Naive thymus-derived CD8-positive, alpha-beta T cell (primary cell): ENCODE measurements around the gene MAGIX. TPM values are rescaled to one million over a fixed set of nuclear protein-coding genes. Genes with fewer than 3 reads are reported as not detected.

ENCODE experiments used
- ATAC-seq, 2 donors: fragments of 150-1000 bp; cut with Tn5 transposase in 1 of 2; sonication (Bioruptor Pico), chemical (Tn5 transposase) in 1 of 2; 1 replicate in 1 of 2; 2 replicates in 1 of 2; pipeline ENCODE4 v1.10.0; 2021; ENCODE audit warnings: mild to moderate bottlenecking in 2 of 2, moderate library complexity in 2 of 2
- POLR2A ChIA-PET: fragments of 350-600 bp; sonication (Branson Sonifier 250); formaldehyde crosslinking; loops from one replicate; lab custom pipeline; 2021; ENCODE audit warnings: antibody characterized with exemption; lab: Charles Lee
- DNase-seq, 10 donors: peaks; one replicate each; pipeline versions ENCODE4 v3.0.0 to v3.0.0-alpha.2; 2020 to 2022
- H3K27ac Mint-ChIP-seq, 10 donors: one replicate each; pipeline ENCODE4 v1.8.0; 2020 to 2022; ENCODE audit warnings: mild to moderate bottlenecking in 10 of 10, mixed read lengths in 10 of 10, moderate library complexity in 4 of 10, inconsistent platforms in 1 of 10
- H3K27me3 Mint-ChIP-seq, 5 donors: one replicate each; pipeline ENCODE4 v1.8.0; 2021 to 2022; ENCODE audit warnings: mixed read lengths in 5 of 5
- H3K36me3 Mint-ChIP-seq, 3 donors: one replicate each; pipeline ENCODE4 v1.8.0; 2020 to 2022; ENCODE audit warnings: mixed read lengths in 3 of 3, mild to moderate bottlenecking in 2 of 3, inconsistent platforms in 1 of 3
- H3K4me1 Mint-ChIP-seq, 4 donors: one replicate each; pipeline ENCODE4 v1.8.0; 2021 to 2022; ENCODE audit warnings: mixed read lengths in 4 of 4
- H3K4me3 Mint-ChIP-seq, 10 donors: one replicate each; pipeline ENCODE4 v1.8.0; 2020 to 2022; ENCODE audit warnings: mild to moderate bottlenecking in 10 of 10, mixed read lengths in 10 of 10, moderate library complexity in 6 of 10, inconsistent platforms in 1 of 10
- H3K9me3 Mint-ChIP-seq, 9 donors: one replicate each; pipeline ENCODE4 v1.8.0; 2020 to 2022; ENCODE audit warnings: mixed read lengths in 9 of 9, mild to moderate bottlenecking in 3 of 9, inconsistent platforms in 1 of 9, moderate library complexity in 1 of 9
- polyA plus RNA-seq, 3 donors: library from polyadenylated mRNA; unstranded; fragments of 300-500 nt; fragmentation: Illumina TruSeq; gene quantifications; one replicate each; pipeline ENCODE4 v1.2.3, GENCODE V29; 2021
- total RNA-seq, 8 experiments: library from RNA in 2 of 8; stranded (reverse) in 2 of 8; gene quantifications; one replicate each; pipeline ENCODE4 v1.2.3 and lab custom pipeline; 2021 to 2026

The MAGIX gene
- total and polyA plus RNA-seq, 5 experiments from 2014 or later = 0.52 to 1.2 (median 0.77) TPM

DNA sequence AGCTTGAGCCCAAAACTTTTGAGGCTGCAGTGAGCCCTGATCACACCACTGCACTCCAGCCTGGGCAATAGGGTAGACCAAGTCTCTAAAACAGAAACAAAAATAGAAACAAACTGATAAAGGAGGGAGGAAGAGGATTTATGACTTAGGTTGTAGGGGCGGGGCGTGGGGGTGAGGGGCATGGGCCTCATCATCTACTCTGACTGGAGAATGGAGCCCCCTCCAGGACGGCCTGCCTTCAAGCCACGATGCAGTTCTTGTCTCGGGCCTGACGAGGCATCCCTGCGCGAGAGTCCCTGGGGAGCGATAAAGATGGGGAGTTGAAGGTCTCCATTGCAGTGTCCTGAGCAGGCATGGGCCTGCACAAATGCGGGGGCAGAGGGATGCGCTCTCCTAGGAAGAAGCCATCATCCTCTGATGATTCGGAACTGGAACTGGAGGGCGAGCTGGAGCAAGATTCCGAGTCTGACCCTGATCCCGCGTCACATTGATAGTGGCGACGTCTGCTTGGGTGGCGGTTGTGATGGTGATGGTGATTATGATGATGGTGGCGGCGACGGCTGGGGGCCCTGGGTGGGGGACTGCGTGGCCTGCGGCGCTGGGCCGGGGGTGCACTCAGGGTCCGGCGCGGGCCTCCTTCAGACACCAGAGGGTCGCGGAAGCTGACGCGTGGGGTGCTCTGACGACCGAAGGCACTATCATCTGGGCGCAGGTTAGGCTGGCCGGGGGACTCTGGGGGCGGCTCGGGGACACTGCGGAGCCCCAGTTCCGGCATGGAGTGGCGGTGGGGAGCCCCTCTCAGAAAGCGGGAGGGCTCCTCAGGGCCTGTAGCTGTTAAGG, 13.1 kb downstream of the MAGIX start:
- Mint-ChIP-seq H3K27ac (peak overlapping the region in 1 of 10 donors; percentile 63), H3K36me3 (peaks cover 0 to 43% (median 0%) of the 10 kb centered on the region in 3 donors), H3K9me3 (peaks cover 0 to 2% (median 0%) of the 10 kb centered on the region in 9 donors), H3K27me3 (no peaks in the 10 kb centered on the region), H3K4me3 (no peak overlapping the region), H3K4me1 (peaks cover 12 to 29% (median 20%) of the 10 kb centered on the region in 4 donors)
- no peak for ATAC-seq
- no peak for DNase-seq
- POLR2A ChIA-PET = interaction anchor here (0.6 kb wide), 1 partner anchor 132 kb away, joined by 3 read pairs; the partner anchor contains the start of gene TFE3

GRCh38 chrX:49176421-49177326, 14.1 kb downstream of the MAGIX start:
- Mint-ChIP-seq H3K27me3 (no peaks in the 10 kb centered on the region), H3K4me1 (peaks cover 12 to 29% (median 22%) of the 10 kb centered on the region in 4 donors), H3K9me3 (peaks cover 0 to 2% (median 0%) of the 10 kb centered on the region in 9 donors), H3K36me3 (peaks cover 0 to 48% (median 0%) of the 10 kb centered on the region in 3 donors), H3K27ac (peak overlapping the region in 3 of 10 donors; percentile 19 to 80 (median 65)), H3K4me3 (peak overlapping the region in 1 of 10 donors; percentile 24)
- DNase-seq = no peak
- no peak for ATAC-seq
- POLR2A ChIA-PET = no interaction called here

- DNase-seq = no peak
- peak overlapping the region in 5 of 10 donors; percentile 27 to 80 (median 74) for H3K27ac Mint-ChIP-seq
- peak; percentile 65 to 68 for ATAC-seq
- H3K9me3 Mint-ChIP-seq = peaks cover 0 to 2% (median 0%) of the 10 kb centered on the region in 9 donors
- H3K4me3 Mint-ChIP-seq = no peak overlapping the region
- no peaks in the 10 kb centered on the region for H3K27me3 Mint-ChIP-seq
- H3K36me3 Mint-ChIP-seq = peaks cover 0 to 51% (median 0%) of the 10 kb centered on the region in 3 donors
- peaks cover 15 to 29% (median 22%) of the 10 kb centered on the region in 4 donors for H3K4me1 Mint-ChIP-seq
- POLR2A ChIA-PET = no interaction called here
Measured at GRCh38 chrX:49177338-49177833, 14.8 kb downstream of the MAGIX start.

DNA sequence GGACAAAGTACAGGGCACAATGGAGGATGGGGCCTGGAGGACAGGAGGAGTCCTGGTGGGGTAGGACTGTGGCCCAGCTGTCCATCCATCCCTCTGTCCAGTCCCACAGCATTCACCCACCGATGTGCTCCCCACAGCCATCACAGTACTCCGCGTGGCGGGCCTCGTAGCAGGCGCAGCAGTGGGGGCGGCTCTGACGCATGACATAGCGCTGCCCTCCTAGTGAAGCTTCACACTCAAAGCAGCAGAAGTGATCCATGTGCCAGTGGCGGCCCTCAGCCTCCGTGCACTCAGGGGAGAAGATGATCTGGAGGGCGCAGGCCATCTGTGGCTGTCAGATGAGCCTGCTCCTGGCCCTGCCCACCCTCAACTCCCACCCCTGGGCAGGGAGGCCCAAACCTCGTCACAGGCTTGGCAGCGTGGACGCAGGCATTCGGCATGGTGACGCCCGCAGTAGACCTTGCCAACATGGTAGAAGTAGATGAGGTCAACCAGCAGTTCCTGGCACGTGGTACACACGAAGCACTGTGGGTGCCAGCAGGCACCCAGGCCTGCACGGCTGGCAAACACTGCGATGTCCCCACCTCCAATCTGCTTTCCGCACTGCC, 15.4 kb downstream of the MAGIX start:
- Mint-ChIP-seq H3K4me3 (no peak overlapping the region), H3K36me3 (peaks cover 0 to 56% (median 0%) of the 10 kb centered on the region in 3 donors), H3K27ac (peak overlapping the region in 4 of 10 donors; percentile 27 to 80 (median 54)), H3K4me1 (peaks cover 12 to 25% (median 19%) of the 10 kb centered on the region in 4 donors), H3K9me3 (peaks cover 0 to 2% (median 0%) of the 10 kb centered on the region in 9 donors), H3K27me3 (no peaks in the 10 kb centered on the region)
- POLR2A ChIA-PET = no interaction called here
- ATAC-seq (no peak), DNase-seq (no peak)

- Mint-ChIP-seq H3K9me3 (peaks cover 0 to 2% (median 0%) of the 10 kb centered on the region in 9 donors), H3K36me3 (peaks cover 0 to 58% (median 0%) of the 10 kb centered on the region in 3 donors), H3K27ac (no peak overlapping the region), H3K27me3 (no peaks in the 10 kb centered on the region), H3K4me3 (no peak overlapping the region), H3K4me1 (peaks cover 9 to 21% (median 15%) of the 10 kb centered on the region in 4 donors)
- POLR2A ChIA-PET = no interaction called here
- ATAC-seq = no peak
- DNase-seq = no peak
Measured at GRCh38 chrX:49178537-49178936, 16.0 kb downstream of the MAGIX start.

DNA sequence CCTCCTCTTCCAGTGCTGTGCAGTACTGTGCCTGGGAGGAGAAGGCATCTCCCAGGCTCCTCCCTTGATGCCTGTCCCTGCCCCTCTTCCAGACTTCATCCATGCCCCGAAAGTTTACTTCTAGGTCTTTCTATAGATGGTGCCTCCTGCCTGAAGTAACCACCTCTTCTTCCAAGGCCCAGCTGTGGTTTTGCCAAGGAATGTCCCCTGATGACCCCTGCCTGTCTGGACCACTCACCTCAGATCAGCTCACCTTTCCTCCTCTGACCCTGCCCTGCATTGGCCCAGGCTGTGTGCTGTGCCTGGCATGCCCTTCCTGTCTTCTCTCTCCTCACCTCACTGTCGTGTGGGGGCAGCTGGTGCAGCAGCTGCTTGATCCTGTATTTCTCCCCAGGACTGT, 16.8 kb downstream of the MAGIX start:
- Mint-ChIP-seq H3K9me3 (peaks cover 0 to 2% (median 0%) of the 10 kb centered on the region in 9 donors), H3K4me1 (peaks cover 12 to 26% (median 14%) of the 10 kb centered on the region in 4 donors), H3K27ac (peak overlapping the region in 1 of 10 donors; percentile 27), H3K36me3 (peaks cover 0 to 54% (median 0%) of the 10 kb centered on the region in 3 donors), H3K27me3 (no peaks in the 10 kb centered on the region), H3K4me3 (no peak overlapping the region)
- DNase-seq (no peak), ATAC-seq (no peak)
- POLR2A ChIA-PET = interaction anchor here (0.6 kb wide), 1 partner anchor 8 kb away, joined by 4 read pairs; the partner anchor contains the start of gene PLP2

DNA sequence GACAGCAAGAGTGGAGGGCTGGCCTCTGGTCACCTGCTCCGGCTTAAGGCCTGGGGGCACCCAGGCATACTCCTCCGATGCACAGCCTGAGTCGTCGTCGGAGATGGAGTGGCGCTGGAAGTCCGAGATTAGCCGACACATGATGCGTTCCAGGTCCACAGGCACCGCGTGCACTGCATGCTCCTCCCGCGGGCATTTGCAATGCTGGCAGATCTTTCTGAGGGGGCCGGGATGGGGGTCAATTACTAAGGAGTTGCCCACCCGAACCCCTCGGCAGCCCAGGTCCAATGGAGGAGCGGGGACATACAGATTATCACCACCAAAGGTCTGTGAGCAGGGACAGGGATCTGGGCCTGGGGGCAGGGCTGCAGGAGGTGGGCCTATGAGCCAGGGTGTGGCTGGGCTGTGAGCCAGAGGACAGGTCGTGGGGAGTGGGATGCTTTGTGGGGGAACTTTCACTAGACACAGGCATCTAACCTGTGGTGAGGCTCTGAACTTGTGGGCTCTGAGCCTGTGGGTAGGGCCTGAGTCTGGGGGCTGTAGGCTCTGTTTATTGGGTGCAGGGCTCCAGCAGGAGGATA, 21.2 kb downstream of the MAGIX start:
- ATAC-seq = no peak
- Mint-ChIP-seq H3K9me3 (no peaks in the 10 kb centered on the region), H3K4me1 (peaks cover 8 to 33% (median 14%) of the 10 kb centered on the region in 4 donors), H3K36me3 (peaks cover 0 to 32% (median 0%) of the 10 kb centered on the region in 3 donors), H3K4me3 (peak overlapping the region in 7 of 10 donors; percentile 2 to 81 (median 15)), H3K27ac (peak overlapping the region in 4 of 10 donors; percentile 22 to 83 (median 45)), H3K27me3 (no peaks in the 10 kb centered on the region)
- DNase-seq = no peak
- POLR2A ChIA-PET = interaction anchor here (0.7 kb wide), 1 partner anchor 28 kb away, joined by 3 read pairs; no protein-coding TSS in a partner anchor

- peak; percentile 49 to 52 for ATAC-seq
- Mint-ChIP-seq H3K9me3 (no peaks in the 10 kb centered on the region), H3K4me1 (peaks cover 11 to 33% (median 15%) of the 10 kb centered on the region in 4 donors), H3K27ac (peak overlapping the region in 7 of 10 donors; percentile 36 to 83 (median 73)), H3K27me3 (no peaks in the 10 kb centered on the region), H3K36me3 (peaks cover 0 to 25% (median 0%) of the 10 kb centered on the region in 3 donors), H3K4me3 (peak overlapping the region; percentile 73 to 91 (median 80))
- POLR2A ChIA-PET = interaction anchor here (0.7 to 1.7 kb wide), 3 partner anchors 12 to 29 kb away, joined by 3 to 5 read pairs (median 4); no protein-coding TSS in a partner anchor
- DNase-seq = peak in 1 of 10 donors; percentile 24
Measured at GRCh38 chrX:49184294-49185281, 22.0 kb downstream of the MAGIX start.

- ATAC-seq = peak; percentile 17 to 34
- peaks cover 0 to 10% (median 0%) of the 10 kb centered on the region in 3 donors for H3K36me3 Mint-ChIP-seq
- no peaks in the 10 kb centered on the region for H3K27me3 Mint-ChIP-seq
- peaks cover 13 to 33% (median 26%) of the 10 kb centered on the region in 4 donors for H3K4me1 Mint-ChIP-seq
- H3K9me3 Mint-ChIP-seq = no peaks in the 10 kb centered on the region
- H3K27ac Mint-ChIP-seq = peak within 1 kb of the TSS in 6 of 10 donors; percentile 22 to 83 (median 68)
- peak; percentile 53 to 86 (median 62) for DNase-seq
- H3K4me3 Mint-ChIP-seq = peak within 1 kb of the TSS; percentile 73 to 91 (median 80)
- POLR2A ChIA-PET = interaction anchor here (0.6 to 1.7 kb wide), 3 partner anchors 20 to 127 kb away, joined by 3 to 4 read pairs (median 3); no protein-coding TSS in a partner anchor
Measured at GRCh38 chrX:49186125-49187027, 23.8 kb downstream of the MAGIX start, which contains the start of gene PRICKLE3. PRICKLE3 (minus strand) TSS chrX:49186373; CDS start chrX:49186297, 76 bp downstream.
